Fibroblast of upper back skin (primary cell): ENCODE data around the gene RFC3.
A peak's percentile ranks its signal among the peaks of the same experiment; 100 is the strongest.
"Not testable (repeated sequence)": the region's sequence is repeated elsewhere in the genome, so short reads cannot be mapped to it uniquely, and the experiment has no call there.

ENCODE experiments used
- DNase-seq: peaks from one replicate; pipeline ENCODE4 v3.0.0-alpha.2; 2013

RFC3 gene

GRCh38 chr13:33812829-33813228, 5.1 kb upstream of the RFC3 start:
- not testable (repeated sequence) for DNase-seq

GRCh38 chr13:33815011-33815550, 2.9 kb upstream of the RFC3 start:
- no peak for DNase-seq

GRCh38 chr13:33816912-33817311, 1.0 kb upstream of the RFC3 start:
- no peak for DNase-seq

- DNase-seq, result no peak
These were observed 442 bp upstream of the RFC3 start for GRCh38 chr13:33817513-33817900.

GRCh38 chr13:33825083-33825482, 7.1 kb downstream of the RFC3 start:
- no peak for DNase-seq

GRCh38 chr13:33827139-33827538, 9.2 kb downstream of the RFC3 start:
- DNase-seq, result no peak

- no peak for DNase-seq
These were observed 10.6 kb downstream of the RFC3 start for GRCh38 chr13:33828431-33829129.

GRCh38 chr13:33832872-33833271, 14.9 kb downstream of the RFC3 start:
- DNase-seq, result no peak

GRCh38 chr13:33838647-33839046, 20.7 kb downstream of the RFC3 start:
- DNase-seq, result peak; percentile 6

GRCh38 chr13:33840402-33840801, 22.5 kb downstream of the RFC3 start:
- no peak for DNase-seq

GRCh38 chr13:33842207-33842606, 24.3 kb downstream of the RFC3 start:
- no peak for DNase-seq

GRCh38 chr13:33842986-33843385, 25.0 kb downstream of the RFC3 start:
- no peak for DNase-seq

- DNase-seq, result no peak
These were observed 27.8 kb downstream of the RFC3 start for GRCh38 chr13:33845572-33846302.

GRCh38 chr13:33846303-33847062, 28.5 kb downstream of the RFC3 start:
- DNase-seq, result no peak

GRCh38 chr13:33849211-33849610, 31.3 kb downstream of the RFC3 start:
- no peak for DNase-seq

- DNase-seq, result no peak
These were observed 37.5 kb downstream of the RFC3 start for GRCh38 chr13:33855371-33855895.

GRCh38 chr13:33859691-33860303, 41.8 kb downstream of the RFC3 start:
- no peak for DNase-seq

GRCh38 chr13:33860526-33860925, 42.6 kb downstream of the RFC3 start:
- DNase-seq, result no peak

GRCh38 chr13:33862016-33862415, 44.1 kb downstream of the RFC3 start:
- DNase-seq, result no peak

GRCh38 chr13:33863188-33863789, 45.3 kb downstream of the RFC3 start:
- DNase-seq, result no peak

GRCh38 chr13:33865945-33866344, 48.0 kb downstream of the RFC3 start:
- no peak for DNase-seq

- DNase-seq, result no peak
These were observed 49.5 kb downstream of the RFC3 start for GRCh38 chr13:33867472-33867871.
